Parathyroid adenoma (tissue), 2 donors: ENCODE results near the gene SARDH.

Experiments
- H2AFZ ChIP-seq: fragments of 300-600 bp; sonication (generic); one replicate; pipeline ENCODE4 v1.7.0; 2017; ENCODE audit warnings: antibody characterized with exemption, mild to moderate bottlenecking
- H3K27ac ChIP-seq: fragments of 300-600 bp; sonication (generic); one replicate; pipeline ENCODE4 v1.7.0; 2017
- H3K27me3 ChIP-seq: fragments of 300-600 bp; sonication (generic); one replicate; pipeline ENCODE4 v1.7.0; 2017; ENCODE audit warnings: low read length; ENCODE audit not compliant: control insufficient read depth, insufficient read depth
- H3K36me3 ChIP-seq: fragments of 300-600 bp; sonication (generic); one replicate; pipeline ENCODE4 v1.7.0; 2017; ENCODE audit warnings: low read length; ENCODE audit not compliant: control insufficient read depth, insufficient read depth
- H3K4me1 ChIP-seq: fragments of 300-600 bp; sonication (generic); one replicate; pipeline ENCODE4 v1.7.0; 2017; ENCODE audit warnings: control low read depth
- H3K4me2 ChIP-seq: fragments of 300-600 bp; sonication (generic); one replicate; pipeline ENCODE4 v1.7.0; 2017; ENCODE audit warnings: low read length
- H3K4me3 ChIP-seq: fragments of 300-600 bp; sonication (generic); one replicate; pipeline ENCODE4 v1.7.0; 2017; ENCODE audit warnings: low read depth, low read length
- H3K79me2 ChIP-seq: fragments of 300-600 bp; sonication (generic); one replicate; pipeline ENCODE4 v1.7.0; 2017; ENCODE audit warnings: control low read depth
- H3K9ac ChIP-seq: fragments of 300-600 bp; sonication (generic); one replicate; pipeline ENCODE4 v1.7.0; 2017; ENCODE audit warnings: mild to moderate bottlenecking
- H3K9me3 ChIP-seq: fragments of 300-600 bp; sonication (generic); one replicate; pipeline ENCODE4 v1.7.0; 2017; ENCODE audit warnings: low read length; ENCODE audit not compliant: control insufficient read depth
- TF ChIP-seq, protein P1 (sequence below): fragments of 300-600 bp; sonication (generic); IDR thresholded peaks from one replicate; pipeline ENCODE4 v1.7.0; 2017; ENCODE audit warnings: antibody characterized with exemption, mild to moderate bottlenecking
- donor health status: primary hyperparathyroidism.

Gene SARDH

GRCh38 chr9:133779081-133779480 lies 40.9 kb upstream of the SARDH start:
- Histone ChIP-seq H3K4me2 (no peak overlapping the region), H3K4me1 (no peaks in the 10 kb centered on the region), H2AFZ (no peak overlapping the region), H3K9ac (no peak overlapping the region), H3K27me3 (no peaks in the 10 kb centered on the region), H3K36me3 (no peaks in the 10 kb centered on the region), H3K9me3 (no peaks in the 10 kb centered on the region), H3K79me2 (no peaks in the 10 kb centered on the region), H3K4me3 (no peak overlapping the region), H3K27ac (no peak overlapping the region)
- TF ChIP-seq, protein P1, sequence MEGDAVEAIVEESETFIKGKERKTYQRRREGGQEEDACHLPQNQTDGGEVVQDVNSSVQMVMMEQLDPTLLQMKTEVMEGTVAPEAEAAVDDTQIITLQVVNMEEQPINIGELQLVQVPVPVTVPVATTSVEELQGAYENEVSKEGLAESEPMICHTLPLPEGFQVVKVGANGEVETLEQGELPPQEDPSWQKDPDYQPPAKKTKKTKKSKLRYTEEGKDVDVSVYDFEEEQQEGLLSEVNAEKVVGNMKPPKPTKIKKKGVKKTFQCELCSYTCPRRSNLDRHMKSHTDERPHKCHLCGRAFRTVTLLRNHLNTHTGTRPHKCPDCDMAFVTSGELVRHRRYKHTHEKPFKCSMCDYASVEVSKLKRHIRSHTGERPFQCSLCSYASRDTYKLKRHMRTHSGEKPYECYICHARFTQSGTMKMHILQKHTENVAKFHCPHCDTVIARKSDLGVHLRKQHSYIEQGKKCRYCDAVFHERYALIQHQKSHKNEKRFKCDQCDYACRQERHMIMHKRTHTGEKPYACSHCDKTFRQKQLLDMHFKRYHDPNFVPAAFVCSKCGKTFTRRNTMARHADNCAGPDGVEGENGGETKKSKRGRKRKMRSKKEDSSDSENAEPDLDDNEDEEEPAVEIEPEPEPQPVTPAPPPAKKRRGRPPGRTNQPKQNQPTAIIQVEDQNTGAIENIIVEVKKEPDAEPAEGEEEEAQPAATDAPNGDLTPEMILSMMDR: no peak

- Histone ChIP-seq H3K9me3 (no peaks in the 10 kb centered on the region), H3K4me1 (no peaks in the 10 kb centered on the region), H3K36me3 (no peaks in the 10 kb centered on the region), H3K4me2 (no peak overlapping the region), H3K27ac (no peak overlapping the region), H2AFZ (no peak overlapping the region), H3K79me2 (no peaks in the 10 kb centered on the region), H3K9ac (no peak overlapping the region), H3K4me3 (no peak overlapping the region), H3K27me3 (no peaks in the 10 kb centered on the region)
- TF ChIP-seq, protein P1: no peak
These were observed 40.3 kb upstream of the SARDH start for GRCh38 chr9:133778336-133779013.

GRCh38 chr9:133777871-133778270 lies 39.7 kb upstream of the SARDH start:
- no peak overlapping the region for H3K4me2 ChIP-seq
- H3K9me3 ChIP-seq: no peaks in the 10 kb centered on the region
- no peaks in the 10 kb centered on the region for H3K4me1 ChIP-seq
- H3K36me3 ChIP-seq: no peaks in the 10 kb centered on the region
- no peak overlapping the region for H3K9ac ChIP-seq
- no peaks in the 10 kb centered on the region for H3K79me2 ChIP-seq
- no peak overlapping the region for H3K27ac ChIP-seq
- no peak overlapping the region for H2AFZ ChIP-seq
- TF ChIP-seq, protein P1: no peak
- no peaks in the 10 kb centered on the region for H3K27me3 ChIP-seq
- H3K4me3 ChIP-seq: no peak overlapping the region

DNA sequence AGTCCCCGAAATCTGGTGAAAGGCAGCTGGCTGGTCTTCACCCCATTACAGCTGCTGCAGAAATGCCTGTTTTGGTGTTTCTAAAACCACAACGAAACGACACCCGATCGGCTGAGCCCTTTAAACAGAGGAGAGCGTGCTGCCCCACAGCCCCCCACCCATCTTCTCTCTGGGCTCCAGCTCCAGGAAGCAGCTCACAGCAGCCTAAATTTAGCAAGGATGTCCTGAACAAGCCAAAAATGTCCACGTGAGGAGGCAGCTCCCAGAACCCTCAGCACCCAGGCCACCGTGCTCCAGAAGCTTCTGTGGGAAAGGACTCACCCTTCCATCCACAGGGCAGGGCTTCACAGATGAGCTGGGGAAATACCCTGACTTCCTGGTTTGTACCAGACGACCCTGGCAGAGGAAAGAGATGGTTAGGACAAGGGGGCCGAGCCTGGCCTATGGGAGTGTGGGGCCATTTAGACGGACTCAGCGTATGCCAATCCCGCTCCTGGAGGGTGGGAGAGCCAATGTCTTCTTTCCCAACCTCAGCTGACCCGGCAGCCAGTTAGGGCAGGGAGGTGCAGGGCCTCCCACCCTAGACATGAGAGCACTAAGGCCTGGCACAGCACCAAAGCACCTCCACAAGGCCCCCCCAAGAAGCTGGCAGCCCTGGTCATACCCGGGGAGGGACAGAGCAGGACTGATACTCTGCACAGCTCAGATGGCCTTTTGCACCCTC lies 39.1 kb upstream of the SARDH start:
- TF ChIP-seq, protein P1: no peak
- Histone ChIP-seq H3K27ac (no peak overlapping the region), H3K4me3 (no peak overlapping the region), H3K4me2 (no peak overlapping the region), H3K4me1 (no peaks in the 10 kb centered on the region), H3K79me2 (no peaks in the 10 kb centered on the region), H2AFZ (no peak overlapping the region), H3K36me3 (no peaks in the 10 kb centered on the region), H3K27me3 (no peaks in the 10 kb centered on the region), H3K9ac (no peak overlapping the region), H3K9me3 (no peaks in the 10 kb centered on the region)
